Keratinocyte (primary cell): ENCODE measurements around the gene NMT1. TPM values are rescaled to one million over a fixed set of nuclear protein-coding genes. Genes with fewer than 3 reads are reported as not detected.
A peak's percentile ranks its signal among the peaks of the same experiment; 100 is the strongest.

Experiments
- DNase-seq: peaks from one replicate; pipeline ENCODE4 v3.0.0-alpha.2; 2011; ENCODE audit warnings: low read depth, missing footprints, low spot score
- FAIRE-seq: peaks from 2 replicates; lab custom pipeline; 2011; peaks lifted over from hg19 to GRCh38; lab: Jason Lieb, UNC
- H2AFZ ChIP-seq: 2 replicates; pipeline ENCODE4 v1.6.0; 2012; ENCODE audit warnings: low read length, control low read depth, inconsistent platforms; ENCODE audit not compliant: control insufficient read depth
- H3K27ac ChIP-seq: 2 replicates; pipeline ENCODE4 v1.5.1; 2011; ENCODE audit warnings: low read length; ENCODE audit not compliant: control insufficient read depth, insufficient read depth
- H3K27me3 ChIP-seq: 3 replicates; pipeline ENCODE4 v1.6.0; 2011; ENCODE audit warnings: low read length; ENCODE audit not compliant: control insufficient read depth, insufficient read depth; ENCODE audit errors: extremely low read depth
- H3K36me3 ChIP-seq, 2 experiments: 2 replicates in 1 of 2; 3 replicates in 1 of 2; pipeline ENCODE4 v1.5.1; 2011; ENCODE audit warnings: low read length in 2 of 2, mild to moderate bottlenecking in 1 of 2; ENCODE audit not compliant: control insufficient read depth in 2 of 2, insufficient read depth in 2 of 2; ENCODE audit errors: extremely low read depth in 1 of 2
- H3K4me1 ChIP-seq: 3 replicates; pipeline ENCODE4 v1.5.1; 2011; ENCODE audit warnings: low read length; ENCODE audit not compliant: control insufficient read depth, insufficient read depth; ENCODE audit errors: extremely low read depth
- H3K4me2 ChIP-seq: 3 replicates; pipeline ENCODE4 v1.6.0; 2011; ENCODE audit warnings: low read depth, low read length; ENCODE audit not compliant: control insufficient read depth, insufficient read depth; ENCODE audit errors: extremely low read depth
- H3K4me3 ChIP-seq, 3 experiments: fragments of 200-600 bp in 1 of 3; sonication (generic) in 1 of 3; 2 replicates in 2 of 3; 3 replicates in 1 of 3; pipeline ENCODE4 v1.5.1; 2011 to 2016; ENCODE audit warnings: low read length in 3 of 3, mild to moderate bottlenecking in 3 of 3, control low read depth in 2 of 3, inconsistent platforms in 1 of 3, low read depth in 1 of 3, mixed read lengths in 1 of 3, mixed run types in 1 of 3, moderate library complexity in 1 of 3; ENCODE audit not compliant: control insufficient read depth in 2 of 3, insufficient read depth in 2 of 3; ENCODE audit errors: extremely low read depth in 1 of 3
- H3K79me2 ChIP-seq: 2 replicates; pipeline ENCODE4 v1.6.0; 2012; ENCODE audit warnings: low read length; ENCODE audit not compliant: control insufficient read depth, insufficient read depth
- H3K9ac ChIP-seq: 3 replicates; pipeline ENCODE4 v1.6.0; 2011; ENCODE audit warnings: low read length; ENCODE audit not compliant: control insufficient read depth, insufficient read depth; ENCODE audit errors: extremely low read depth
- H3K9me1 ChIP-seq: 3 replicates; pipeline ENCODE4 v1.6.0; 2011; ENCODE audit warnings: low read length; ENCODE audit not compliant: control insufficient read depth, insufficient read depth; ENCODE audit errors: extremely low read depth
- H3K9me3 ChIP-seq: 2 replicates; pipeline ENCODE4 v1.5.1; 2012; ENCODE audit warnings: low read depth, low read length; ENCODE audit not compliant: control insufficient read depth
- H4K20me1 ChIP-seq: 3 replicates; pipeline ENCODE4 v1.6.0; 2011; ENCODE audit warnings: low read length; ENCODE audit not compliant: control insufficient read depth, insufficient read depth; ENCODE audit errors: extremely low read depth
- CTCF ChIP-seq, 3 experiments: IDR thresholded peaks in 1 of 3; conservative IDR thresholded peaks in 1 of 3; optimal IDR thresholded peaks in 1 of 3; 2 replicates in 2 of 3; 3 replicates in 1 of 3; pipeline versions ENCODE3 to v1.5.1; 2011; ENCODE audit warnings: low read length in 3 of 3, mild to moderate bottlenecking in 3 of 3, moderate library complexity in 2 of 3, control low read depth in 1 of 3, inconsistent platforms in 1 of 3; ENCODE audit not compliant: insufficient read depth in 2 of 3; ENCODE audit errors: extremely low read depth in 1 of 3
- EZH2 ChIP-seq: IDR thresholded peaks from one replicate; pipeline ENCODE4 v1.6.1; 2012; ENCODE audit warnings: inconsistent platforms, mild to moderate bottlenecking, low read length, moderate library complexity
- dilution Hi-C: fragments of 300-500 bp; cut with MboI; formaldehyde crosslinking; loops from one replicate; pipeline ENCODE4 v1.7.0; 2020; ENCODE audit warnings: low sequenced_read_pairs; ENCODE audit not compliant: extremely low pct_ligation_motif_present
- polyA plus RNA-seq, 5 experiments: library from polyadenylated mRNA; depleted of rRNA in 3 of 5; stranded (reverse) in 3 of 5; stranded (forward) in 1 of 5; unstranded in 1 of 5; fragments of >200 nt; gene quantifications; 1 replicate in 1 of 5; 2 replicates in 3 of 5; 3 replicates in 1 of 5; pipeline versions ENCODE4 v1.2.1 to v1.2.3, GENCODE V29; 2011 to 2012; ENCODE audit warnings: missing spikeins in 2 of 5, low read depth in 1 of 5, low replicate concordance in 1 of 5

The NMT1 gene
- polyA plus RNA-seq, 1 donor (not counting 4 experiments of a cell fraction or from before 2014, with no cell fraction given): 101 TPM

- Histone ChIP-seq H3K27me3 (no peaks in the 10 kb centered on the region), H2AFZ (peak overlapping the region; percentile 94), H3K4me3 (peak overlapping the region; percentile 50 to 97 (median 76)), H3K9ac (peak overlapping the region; percentile 94), H3K4me1 (peaks cover 36% of the 10 kb centered on the region), H3K9me1 (no peaks in the 10 kb centered on the region), H3K27ac (peak overlapping the region; percentile 99), H3K4me2 (peak overlapping the region; percentile 87), H4K20me1 (peaks cover 6% of the 10 kb centered on the region), H3K9me3 (no peaks in the 10 kb centered on the region), H3K36me3 (no peaks in the 10 kb centered on the region), H3K79me2 (peaks cover 32% of the 10 kb centered on the region)
- dilution Hi-C loops: no loop called here
- no peak for TF ChIP-seq EZH2
- no peak for TF ChIP-seq CTCF (optimal IDR thresholded peaks at IDR 0.05 in 1 of 3, IDR thresholded peaks at IDR 0.05 in 1 of 3, conservative IDR thresholded peaks at IDR 0.05 in 1 of 3; ENCODE audit: extremely low read depth in 1 of 3, insufficient read depth in 2 of 3, low read length in 3 of 3)
- no peak for DNase-seq
- FAIRE-seq: no peak
These were observed 85.4 kb downstream of the NMT1 start for GRCh38 chr17:45146592-45146889.

DNA sequence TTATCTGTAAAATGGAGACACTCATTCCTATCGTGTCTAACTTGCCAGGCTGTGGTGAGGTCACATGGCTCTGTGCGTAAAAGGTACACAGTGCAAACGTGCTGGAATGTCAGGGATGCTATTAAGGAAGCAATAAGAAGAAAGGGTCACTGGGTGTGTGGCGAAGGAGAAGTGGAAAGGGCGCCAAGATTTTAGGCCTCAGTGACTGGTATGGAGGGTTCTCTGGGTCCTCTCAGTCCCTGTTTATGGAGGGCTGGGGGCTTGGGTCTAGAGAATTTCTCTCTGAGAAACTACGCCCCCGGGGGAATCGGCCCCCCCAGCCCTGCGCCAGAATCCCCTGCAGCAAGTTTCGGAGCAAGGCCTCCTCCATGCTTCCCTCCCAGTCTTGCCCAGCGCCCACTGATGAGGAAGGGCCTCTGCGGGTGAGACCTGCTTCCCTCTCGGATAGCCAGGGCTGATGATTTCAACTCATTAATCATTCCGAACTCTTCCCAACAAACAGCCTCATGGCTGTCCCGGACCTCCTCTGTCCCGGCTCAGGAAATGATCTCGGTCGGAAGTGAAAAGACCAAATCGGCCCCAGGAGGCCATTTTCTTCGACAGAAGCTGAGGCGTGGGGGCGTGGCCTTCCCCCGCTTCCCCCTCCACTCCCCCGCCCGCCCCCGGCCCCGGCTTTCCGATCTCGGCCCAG, 85.9 kb downstream of the NMT1 start:
- peak overlapping the region; percentile 87 for H3K4me2 ChIP-seq
- H3K79me2 ChIP-seq: peaks cover 35% of the 10 kb centered on the region
- peak overlapping the region; percentile 50 to 97 (median 76) for H3K4me3 ChIP-seq
- H3K4me1 ChIP-seq: peaks cover 40% of the 10 kb centered on the region
- H3K36me3 ChIP-seq: no peaks in the 10 kb centered on the region
- H3K9me3 ChIP-seq: no peaks in the 10 kb centered on the region
- peaks cover 10% of the 10 kb centered on the region for H4K20me1 ChIP-seq
- DNase-seq (no peak), FAIRE-seq (no peak)
- dilution Hi-C loops: no loop called here
- H3K9me1 ChIP-seq: no peaks in the 10 kb centered on the region
- no peaks in the 10 kb centered on the region for H3K27me3 ChIP-seq
- H2AFZ ChIP-seq: peak overlapping the region; percentile 94
- TF ChIP-seq EZH2: no peak
- TF ChIP-seq CTCF (optimal IDR thresholded peaks at IDR 0.05 in 1 of 3, IDR thresholded peaks at IDR 0.05 in 1 of 3, conservative IDR thresholded peaks at IDR 0.05 in 1 of 3; ENCODE audit: extremely low read depth in 1 of 3, insufficient read depth in 2 of 3, low read length in 3 of 3): no peak
- peak overlapping the region; percentile 99 for H3K27ac ChIP-seq
- H3K9ac ChIP-seq: peak overlapping the region; percentile 94
